Mesenchymal stem cell (in vitro differentiated cells and primary cell): ENCODE results near the gene THAP7.
"Not testable (repeated sequence)": the region's sequence is repeated elsewhere in the genome, so short reads cannot be mapped to it uniquely, and the experiment has no call there.

Experiments
- DNase-seq: peaks from one replicate; pipeline ENCODE4 v3.0.0-alpha.2; 2013
- H2AFZ ChIP-seq: one replicate; pipeline ENCODE4 v1.6.1; 2013; ENCODE audit warnings: low read depth, mild to moderate bottlenecking, control low read depth, inconsistent platforms, low read length, moderate library complexity
- H2AK5ac ChIP-seq: 2 replicates; pipeline ENCODE4 v1.6.1; 2013; ENCODE audit warnings: low read length, moderate library complexity, mild to moderate bottlenecking, inconsistent platforms; ENCODE audit not compliant: severe bottlenecking
- H2BK120ac ChIP-seq: one replicate; pipeline ENCODE4 v1.6.1; 2013; ENCODE audit warnings: low read depth, mild to moderate bottlenecking, inconsistent platforms, low read length, moderate library complexity
- H2BK12ac ChIP-seq, 2 experiments: one replicate each; pipeline ENCODE4 v1.6.1; 2013; ENCODE audit warnings: inconsistent platforms in 2 of 2, low read length in 2 of 2, mild to moderate bottlenecking in 2 of 2, moderate library complexity in 2 of 2, control low read depth in 1 of 2
- H2BK15ac ChIP-seq: one replicate; pipeline ENCODE4 v1.6.1; 2013; ENCODE audit warnings: mild to moderate bottlenecking, low read depth, inconsistent platforms; ENCODE audit not compliant: poor library complexity, severe bottlenecking
- H2BK5ac ChIP-seq: 2 replicates; pipeline ENCODE4 v1.6.1; 2013; ENCODE audit warnings: low read depth, mild to moderate bottlenecking, low read length, control low read depth, inconsistent platforms; ENCODE audit not compliant: poor library complexity, severe bottlenecking
- H3K14ac ChIP-seq, 2 experiments: one replicate each; pipeline ENCODE4 v1.6.1; 2013; ENCODE audit warnings: inconsistent platforms in 2 of 2, low read length in 2 of 2, control low read depth in 1 of 2, mild to moderate bottlenecking in 1 of 2, moderate library complexity in 1 of 2
- H3K18ac ChIP-seq, 2 experiments: one replicate each; pipeline ENCODE4 v1.6.1; 2013; ENCODE audit warnings: inconsistent platforms in 2 of 2, low read length in 2 of 2, control low read depth in 1 of 2, low read depth in 1 of 2, mild to moderate bottlenecking in 1 of 2
- H3K23ac ChIP-seq, 2 experiments: one replicate each; pipeline ENCODE4 v1.6.1; 2013; ENCODE audit warnings: inconsistent platforms in 2 of 2, low read length in 2 of 2, mild to moderate bottlenecking in 2 of 2, moderate library complexity in 2 of 2, control low read depth in 1 of 2
- H3K27ac ChIP-seq: 2 replicates; pipeline ENCODE4 v1.5.1; 2013; ENCODE audit warnings: mild to moderate bottlenecking, moderate library complexity, low read length, control low read depth, inconsistent platforms; ENCODE audit not compliant: poor library complexity, severe bottlenecking
- H3K27me3 ChIP-seq, 2 experiments: 2 replicates each; pipeline versions ENCODE4 v1.6.1 to v1.7.0; 2013; ENCODE audit warnings: low read length in 2 of 2, mild to moderate bottlenecking in 2 of 2, moderate library complexity in 2 of 2, control low read depth in 1 of 2, inconsistent platforms in 1 of 2; ENCODE audit not compliant: control insufficient read depth in 1 of 2, insufficient read depth in 1 of 2
- H3K36me3 ChIP-seq, 2 experiments: 2 replicates each; pipeline versions ENCODE4 v1.6.1 to v1.7.0; 2013; ENCODE audit warnings: low read length in 2 of 2, control low read depth in 1 of 2, inconsistent platforms in 1 of 2, low read depth in 1 of 2, mild to moderate bottlenecking in 1 of 2; ENCODE audit not compliant: insufficient read depth in 2 of 2, control insufficient read depth in 1 of 2
- H3K4ac ChIP-seq, 2 experiments: one replicate each; pipeline ENCODE4 v1.6.1; 2013; ENCODE audit warnings: inconsistent platforms in 2 of 2, low read length in 2 of 2, mild to moderate bottlenecking in 2 of 2, moderate library complexity in 2 of 2, control low read depth in 1 of 2, low read depth in 1 of 2
- H3K4me1 ChIP-seq: 2 replicates; pipeline ENCODE4 v1.6.1; 2013; ENCODE audit warnings: low read depth, low read length, control low read depth; ENCODE audit not compliant: control insufficient read depth, insufficient read depth
- H3K4me2 ChIP-seq: 2 replicates; pipeline ENCODE4 v1.6.1; 2013; ENCODE audit warnings: low read length, mild to moderate bottlenecking, inconsistent platforms; ENCODE audit not compliant: poor library complexity, severe bottlenecking
- H3K4me3 ChIP-seq, 2 experiments: 2 replicates each; pipeline versions ENCODE4 v1.5.1 to v1.7.0; 2013; ENCODE audit warnings: low read length in 2 of 2, mild to moderate bottlenecking in 2 of 2, control low read depth in 1 of 2, low read depth in 1 of 2; ENCODE audit not compliant: insufficient read depth in 1 of 2
- H3K79me1 ChIP-seq: replicated peaks from 2 replicates; pipeline ENCODE4 v1.6.1; 2013; ENCODE audit warnings: mild to moderate bottlenecking, control low read depth, low read length, inconsistent platforms; ENCODE audit not compliant: poor library complexity, severe bottlenecking
- H3K9ac ChIP-seq: 2 replicates; pipeline ENCODE4 v1.7.0; 2013; ENCODE audit warnings: mild to moderate bottlenecking, low read length, moderate library complexity
- H3K9me3 ChIP-seq: 2 replicates; pipeline ENCODE4 v1.7.0; 2013; ENCODE audit warnings: mild to moderate bottlenecking, low read length; ENCODE audit not compliant: control insufficient read depth
- H4K8ac ChIP-seq: one replicate; pipeline ENCODE4 v1.6.1; 2013; ENCODE audit warnings: inconsistent platforms, mild to moderate bottlenecking, low read length, moderate library complexity
- H4K91ac ChIP-seq: one replicate; pipeline ENCODE4 v1.6.1; 2013; ENCODE audit warnings: mild to moderate bottlenecking, low read length, inconsistent platforms
- WGBS: methylation state at CpG from one replicate; pipeline ENCODE4 v1.1.7; 2013; ENCODE audit warnings: mixed read lengths; 5-methylcytosine and 5-hydroxymethylcytosine counted together

Gene THAP7

DNA sequence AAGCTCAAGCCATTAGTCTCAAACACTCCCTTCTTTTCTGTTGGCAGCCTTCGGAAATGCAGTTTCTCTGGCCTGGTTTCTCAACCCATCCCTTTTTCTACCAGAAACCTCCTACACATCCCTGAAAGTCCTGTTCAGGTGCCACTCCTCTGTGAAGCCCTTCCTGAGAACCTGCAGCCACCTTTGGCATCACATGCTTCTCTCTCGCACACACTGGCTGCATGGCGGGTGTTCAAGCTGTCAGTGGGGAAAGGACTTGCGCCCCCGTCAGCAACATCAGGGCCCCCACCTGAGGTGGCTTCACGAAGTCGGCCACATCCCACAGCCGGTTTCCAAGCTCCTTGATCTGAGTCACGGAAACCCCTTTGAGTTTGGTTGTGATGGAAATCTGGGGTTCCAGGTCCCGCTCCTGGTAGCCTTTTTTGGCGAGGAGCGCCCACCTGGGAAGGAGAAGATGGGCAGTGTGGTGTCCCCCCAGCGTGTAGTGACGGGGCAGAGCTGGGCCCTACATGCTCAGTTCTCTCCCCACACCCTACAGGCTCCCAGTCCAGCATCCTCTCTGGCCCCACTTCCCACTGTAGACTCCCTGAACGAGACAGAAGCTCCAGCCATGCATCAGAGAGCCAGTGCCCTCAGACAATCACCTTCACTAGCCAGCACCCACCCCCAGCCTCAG, 42.1 kb upstream of the THAP7 start:
- H2BK5ac ChIP-seq = no peak overlapping the region
- H3K4me2 ChIP-seq = no peak overlapping the region
- no peak overlapping the region for H3K23ac ChIP-seq
- H3K27me3 ChIP-seq = peaks cover 0 to 7% of the 10 kb centered on the region in 2 experiments
- peak overlapping the region; percentile 55 to 80 for H2BK12ac ChIP-seq
- peak overlapping the region; percentile 85 for H2BK15ac ChIP-seq
- peak overlapping the region; percentile 36 to 54 for H3K4ac ChIP-seq
- H3K27ac ChIP-seq = peak overlapping the region; percentile 91
- DNase-seq = no peak
- 94% methylated on average over 15 of the region's 15 CpGs for WGBS
- peak overlapping the region; percentile 68 for H2BK120ac ChIP-seq
- H3K79me1 ChIP-seq = no peaks in the 10 kb centered on the region
- H3K9me3 ChIP-seq = no peaks in the 10 kb centered on the region
- H3K4me3 ChIP-seq = no peak overlapping the region
- peak overlapping the region; percentile 75 for H4K8ac ChIP-seq
- H2AFZ ChIP-seq = no peak overlapping the region
- no peak overlapping the region for H3K14ac ChIP-seq
- H3K4me1 ChIP-seq = peaks cover 33% of the 10 kb centered on the region
- H3K9ac ChIP-seq = peak overlapping the region; percentile 90
- no peak overlapping the region for H3K18ac ChIP-seq
- H3K36me3 ChIP-seq = no peaks in the 10 kb centered on the region
- peak overlapping the region; percentile 80 for H4K91ac ChIP-seq
- H2AK5ac ChIP-seq = peak overlapping the region; percentile 90

DNA sequence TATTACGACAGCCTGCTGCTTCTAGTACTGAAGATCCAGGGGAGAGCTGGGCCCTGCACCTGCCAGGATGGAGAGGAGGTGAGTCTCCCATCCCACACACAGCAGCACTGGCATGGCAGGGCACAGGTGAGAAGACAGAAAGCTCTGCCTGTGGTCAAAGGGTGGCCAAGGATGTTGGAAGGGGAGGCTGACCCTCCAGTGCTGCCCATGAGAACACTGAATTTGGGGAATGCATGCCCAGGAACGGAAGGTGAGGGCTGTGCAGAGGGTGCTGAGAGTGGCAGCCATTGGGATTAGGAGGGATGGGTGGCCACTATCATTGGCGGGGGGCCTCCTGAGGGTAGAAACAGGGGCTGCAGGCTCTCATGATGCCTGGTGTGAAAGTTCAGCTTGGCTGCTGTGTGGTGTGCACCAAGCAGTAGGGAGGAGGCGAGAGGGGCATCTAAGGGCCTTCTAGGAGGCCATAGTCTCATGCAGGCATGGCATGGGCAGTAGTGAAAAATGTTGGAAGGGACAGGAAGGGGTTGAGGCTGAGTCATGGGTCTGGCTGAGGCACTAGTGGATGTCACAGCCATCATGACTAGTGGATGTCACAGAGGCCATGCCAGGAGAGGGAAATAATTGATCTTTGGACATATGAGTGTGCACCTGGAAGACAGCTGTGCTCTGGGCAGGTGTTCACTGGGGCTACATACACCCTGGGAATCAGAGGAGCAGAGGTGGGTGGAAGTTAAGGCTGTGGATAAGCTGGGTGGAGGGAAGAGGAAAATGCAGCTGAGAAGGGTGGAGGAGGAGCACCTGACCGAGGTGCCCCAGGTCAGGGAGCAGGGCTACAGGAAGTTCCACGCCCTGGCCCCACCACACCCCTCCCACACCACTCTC, 41.3 kb upstream of the THAP7 start:
- peak; percentile 16 for DNase-seq
- Histone ChIP-seq H3K14ac (no peak overlapping the region), H4K8ac (peak overlapping the region; percentile 75), H3K18ac (peak overlapping the region in 1 of 2 experiments; percentile 25), H3K79me1 (no peaks in the 10 kb centered on the region), H2BK12ac (no peak overlapping the region), H3K23ac (no peak overlapping the region), H2BK15ac (peak overlapping the region; percentile 65), H3K4me2 (no peak overlapping the region), H3K9ac (no peak overlapping the region), H3K27ac (no peak overlapping the region), H2AK5ac (peak overlapping the region; percentile 31), H4K91ac (no peak overlapping the region), H3K36me3 (no peaks in the 10 kb centered on the region), H2AFZ (no peak overlapping the region), H3K4ac (no peak overlapping the region), H3K27me3 (peaks cover 0 to 5% of the 10 kb centered on the region in 2 experiments), H3K9me3 (no peaks in the 10 kb centered on the region), H2BK5ac (no peak overlapping the region), H3K4me1 (peaks cover 34% of the 10 kb centered on the region), H2BK120ac (no peak overlapping the region), H3K4me3 (no peak overlapping the region)
- 92% methylated on average over 5 of the region's 6 CpGs for WGBS

DNA sequence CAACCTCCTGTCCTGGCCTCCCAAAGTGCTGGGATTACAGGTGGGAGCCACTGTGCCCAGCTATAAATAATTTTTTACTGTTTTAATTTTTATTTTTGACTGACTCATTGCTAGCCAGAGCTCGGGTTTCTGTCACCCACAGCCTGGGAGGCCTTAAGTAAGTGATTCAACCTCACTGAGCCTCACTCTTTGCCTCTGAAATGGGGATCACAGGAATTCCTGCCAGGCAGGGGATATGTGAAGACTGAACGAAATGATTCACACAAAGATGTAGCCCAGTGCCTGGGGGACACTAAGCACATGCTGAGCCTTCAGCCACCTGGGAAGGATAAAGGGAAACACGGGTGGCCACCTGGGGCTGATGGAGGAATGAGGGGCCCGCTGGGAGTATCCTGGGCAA, 40.0 kb upstream of the THAP7 start:
- Histone ChIP-seq H3K18ac (peak overlapping the region in 1 of 2 experiments; percentile 41), H3K4ac (no peak overlapping the region), H2BK5ac (no peak overlapping the region), H3K36me3 (no peaks in the 10 kb centered on the region), H3K9me3 (no peaks in the 10 kb centered on the region), H2AFZ (no peak overlapping the region), H4K8ac (no peak overlapping the region), H3K4me2 (no peak overlapping the region), H3K27me3 (no peaks in the 10 kb centered on the region), H2BK15ac (peak overlapping the region; percentile 62), H2BK120ac (no peak overlapping the region), H4K91ac (no peak overlapping the region), H2AK5ac (peak overlapping the region; percentile 45), H3K4me3 (no peak overlapping the region), H3K79me1 (no peaks in the 10 kb centered on the region), H3K14ac (no peak overlapping the region), H2BK12ac (no peak overlapping the region), H3K23ac (no peak overlapping the region), H3K9ac (no peak overlapping the region), H3K4me1 (peaks cover 39% of the 10 kb centered on the region), H3K27ac (peak overlapping the region; percentile 62)
- whole genome bisulfite sequencing = 72% methylated on average over 4 of the region's 4 CpGs
- DNase-seq = peak; percentile 17

DNA sequence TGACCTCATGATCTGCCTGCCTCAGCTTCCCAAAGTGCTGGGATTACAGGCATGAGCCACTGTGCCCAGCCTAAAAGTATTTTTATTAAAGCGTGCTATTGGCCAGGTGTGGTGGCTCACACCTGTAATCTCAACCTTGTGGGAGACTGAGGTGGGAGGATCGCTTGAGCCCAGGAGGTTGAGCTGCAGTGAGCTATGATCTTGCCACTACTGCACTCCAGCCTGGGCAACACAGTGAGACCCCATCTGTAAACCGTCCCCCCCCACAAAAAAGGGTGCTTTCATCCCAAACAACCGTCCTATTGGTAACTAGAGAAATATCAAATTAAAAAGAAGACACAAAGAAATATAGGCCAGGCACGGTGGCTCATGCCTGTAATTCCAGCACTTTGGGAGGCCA, 37.2 kb upstream of the THAP7 start:
- H4K91ac ChIP-seq, H3K4me2 ChIP-seq, H2AFZ ChIP-seq, H3K23ac ChIP-seq, H3K36me3 ChIP-seq, H3K27ac ChIP-seq, H3K27me3 ChIP-seq, H3K18ac ChIP-seq, H3K14ac ChIP-seq, H4K8ac ChIP-seq, H3K4me3 ChIP-seq, H3K9ac ChIP-seq, H2BK12ac ChIP-seq, H3K79me1 ChIP-seq, H3K4ac ChIP-seq, H2BK15ac ChIP-seq, H3K9me3 ChIP-seq, H2BK5ac ChIP-seq, DNase-seq: not testable (repeated sequence)
- peaks cover 25% of the 10 kb centered on the region for H3K4me1 ChIP-seq
- 100% methylated on average over 3 of the region's 5 CpGs for WGBS
- peak overlapping the region; percentile 58 for H2BK120ac ChIP-seq
- peak overlapping the region; percentile 59 for H2AK5ac ChIP-seq
